Activated T-cell treated with anti-CD3 and anti-CD28 coated beads for 48 hours (primary cell): ENCODE results near the gene PARL.
"Not testable (repeated sequence)": the region's sequence is repeated elsewhere in the genome, so short reads cannot be mapped to it uniquely, and the experiment has no call there.

Source experiments
- DNase-seq: peaks from one replicate; pipeline ENCODE4 v3.0.0-alpha.2; 2020; ENCODE audit warnings: low read depth

The PARL gene

GRCh38 chr3:183784503-183784902, 100.2 kb downstream of the PARL start:
- DNase-seq: not testable (repeated sequence)

- DNase-seq: no peak
Observed at GRCh38 chr3:183782576-183783276, 102.0 kb downstream of the PARL start.

- DNase-seq: no peak
Observed at GRCh38 chr3:183781246-183781645, 103.4 kb downstream of the PARL start.

- no peak for DNase-seq
Observed at GRCh38 chr3:183779896-183780465, 104.7 kb downstream of the PARL start.
